DOHH2 (cell line): Measurements from ENCODE around the gene REXO4.
A peak's percentile ranks its signal among the peaks of the same experiment; 100 is the strongest.

ENCODE experiments used
- H3F3A ChIP-seq: fragments of 200-600 bp; sonication (generic), shearing (Covaris generic); 2 replicates; pipeline ENCODE4 v1.6.0; 2016; ENCODE audit warnings: antibody characterized with exemption, mild to moderate bottlenecking; ENCODE audit not compliant: control insufficient read depth, insufficient read depth
- H3K27ac ChIP-seq: fragments of 200-600 bp; sonication (generic); 2 replicates; pipeline ENCODE4 v1.5.1; 2014; ENCODE audit warnings: low read depth, mild to moderate bottlenecking, low read length, moderate library complexity
- H3K27me3 ChIP-seq: fragments of 200-600 bp; sonication (generic); 2 replicates; pipeline ENCODE4 v1.6.1; 2014; ENCODE audit warnings: mild to moderate bottlenecking, low read length, mixed read lengths; ENCODE audit not compliant: control insufficient read depth
- H3K36me3 ChIP-seq: fragments of 200-600 bp; sonication (generic); 2 replicates; pipeline ENCODE4 v1.6.1; 2014; ENCODE audit warnings: mild to moderate bottlenecking, low read length, moderate library complexity, mixed read lengths; ENCODE audit not compliant: control insufficient read depth
- H3K4me1 ChIP-seq: fragments of 200-600 bp; sonication (generic); 2 replicates; pipeline ENCODE4 v1.6.1; 2014; ENCODE audit warnings: mild to moderate bottlenecking, low read length, mixed read lengths; ENCODE audit not compliant: control insufficient read depth
- H3K4me2 ChIP-seq: fragments of 200-600 bp; sonication (generic); 2 replicates; pipeline ENCODE4 v1.6.0; 2014; ENCODE audit warnings: mild to moderate bottlenecking, low read length, moderate library complexity
- H3K4me3 ChIP-seq: fragments of 200-600 bp; sonication (generic); 2 replicates; pipeline ENCODE4 v1.5.1; 2014; ENCODE audit warnings: mild to moderate bottlenecking, low read length, mixed read lengths
- H3K79me2 ChIP-seq: fragments of 200-600 bp; sonication (generic); 2 replicates; pipeline ENCODE4 v1.6.1; 2014; ENCODE audit warnings: mild to moderate bottlenecking, low read length, mixed read lengths; ENCODE audit not compliant: control insufficient read depth
- H3K9me2 ChIP-seq: fragments of 200-600 bp; sonication (generic); replicated peaks from 2 replicates; pipeline ENCODE4 v1.6.1; 2014; ENCODE audit warnings: mild to moderate bottlenecking, low read length, mixed read lengths; ENCODE audit not compliant: control insufficient read depth
- H3K9me3 ChIP-seq: fragments of 200-600 bp; sonication (generic); 2 replicates; pipeline ENCODE4 v1.6.1; 2014; ENCODE audit warnings: antibody characterized with exemption, low read length, mixed read lengths; ENCODE audit not compliant: control insufficient read depth, insufficient read depth
- H4K20me1 ChIP-seq: fragments of 200-600 bp; sonication (generic); 2 replicates; pipeline ENCODE4 v1.6.0; 2014; ENCODE audit warnings: low read depth, mild to moderate bottlenecking, antibody characterized with exemption, low read length, moderate library complexity; ENCODE audit not compliant: control insufficient read depth, insufficient read depth
- CTCF ChIP-seq: fragments of 200-600 bp; sonication (generic); IDR thresholded peaks from one replicate; pipeline ENCODE4 v1.5.1; 2014; ENCODE audit warnings: antibody characterized with exemption, mild to moderate bottlenecking, low read depth, low read length; ENCODE audit not compliant: poor library complexity, severe bottlenecking
- EZH2phosphoT487 ChIP-seq: fragments of 200-600 bp; sonication (generic); IDR thresholded peaks from 2 replicates; pipeline ENCODE4 v1.6.1; 2017; ENCODE audit warnings: borderline replicate concordance, mild to moderate bottlenecking, antibody characterized with exemption, low read length, moderate library complexity, mixed read lengths

REXO4 gene

GRCh38 chr9:133406480-133407307 is 11.1 kb downstream of the REXO4 start:
- Histone ChIP-seq H3K79me2 (peaks cover 6% of the 10 kb centered on the region; the same call in 1 of the 2 replicates), H3F3A (peaks cover 3% of the 10 kb centered on the region), H3K27ac (no peak overlapping the region), H3K4me1 (no peaks in the 10 kb centered on the region), H3K27me3 (no peaks in the 10 kb centered on the region), H3K9me2 (no peaks in the 10 kb centered on the region), H4K20me1 (peaks cover 5% of the 10 kb centered on the region), H3K9me3 (no peaks in the 10 kb centered on the region), H3K4me3 (no peak overlapping the region), H3K36me3 (peaks cover 66% of the 10 kb centered on the region), H3K4me2 (no peak overlapping the region)
- TF ChIP-seq CTCF (peak; percentile 96), EZH2phosphoT487 (no peak)

GRCh38 chr9:133405508-133406438 is 12.0 kb downstream of the REXO4 start:
- H3K79me2 ChIP-seq = peaks cover 4% of the 10 kb centered on the region; the same call in 1 of the 2 replicates
- peaks cover 60% of the 10 kb centered on the region for H3K36me3 ChIP-seq
- TF ChIP-seq EZH2phosphoT487 (no peak), CTCF (no peak)

GRCh38 chr9:133404454-133405002 is 13.3 kb downstream of the REXO4 start:
- Histone ChIP-seq H3F3A (peaks cover 3% of the 10 kb centered on the region), H3K4me3 (no peak overlapping the region), H3K9me2 (no peaks in the 10 kb centered on the region), H3K27me3 (no peaks in the 10 kb centered on the region), H3K36me3 (peaks cover 48% of the 10 kb centered on the region), H3K27ac (no peak overlapping the region), H3K79me2 (peaks cover 4% of the 10 kb centered on the region; the same call in 1 of the 2 replicates), H3K4me2 (no peak overlapping the region), H3K4me1 (no peaks in the 10 kb centered on the region), H4K20me1 (peaks cover 5% of the 10 kb centered on the region), H3K9me3 (no peaks in the 10 kb centered on the region)
- no peak for TF ChIP-seq EZH2phosphoT487
- no peak for TF ChIP-seq CTCF

More at GRCh38 chr9:133405508-133406438, 12.0 kb downstream of the REXO4 start:
- Histone ChIP-seq H3K4me3 (no peak overlapping the region), H3K9me3 (no peaks in the 10 kb centered on the region), H3K27me3 (no peaks in the 10 kb centered on the region), H3K9me2 (no peaks in the 10 kb centered on the region), H3K27ac (no peak overlapping the region), H4K20me1 (peaks cover 5% of the 10 kb centered on the region), H3K4me2 (no peak overlapping the region), H3F3A (peaks cover 3% of the 10 kb centered on the region), H3K4me1 (no peaks in the 10 kb centered on the region)
